SJSA1 (cell line): ENCODE results near the gene MIA2. TPM values are rescaled to one million over a fixed set of nuclear protein-coding genes. Genes with fewer than 3 reads are reported as not detected.

Experiments
- total RNA-seq: library from RNA; depleted of rRNA; stranded (reverse); fragments of >200 nt; shearing (Covaris generic); gene quantifications from 2 replicates; pipeline ENCODE4 v1.2.3, GENCODE V29; 2014; rRNA removed

MIA2 gene
- total RNA-seq, 1 experiment from 2014 or later, result 10.4 TPM

Other genes with a start within 250 kb of the MIA2 start
- gene SEC23A, start 130.7 kb upstream of the MIA2 start, total RNA-seq, result 149 and 205 TPM in 2 replicates
- gene GEMIN2, start 119.6 kb upstream of the MIA2 start, total RNA-seq, result 45.6 and 57.5 TPM in 2 replicates
- 17.4 and 26.7 TPM in 2 replicates for gene TRAPPC6B, start 63.6 kb upstream of the MIA2 start, total RNA-seq
- gene PNN, start 58.7 kb upstream of the MIA2 start, total RNA-seq, result 35.4 and 38.7 TPM in 2 replicates
- gene FBXO33, start 198.5 kb downstream of the MIA2 start, total RNA-seq, result 5.1 and 9.1 TPM in 2 replicates